NCI-H69 (cell line): Measurements from ENCODE around the gene AMFR.

Source experiments
- DNase-seq: peaks from one replicate; lab custom pipeline; 2025; lab: John Stamatoyannopoulos, UW

Gene AMFR

GRCh38 chr16:56425439-56425832 is at the start of gene AMFR:
Gene AMFR (minus strand): TSS chr16:56425545. CDS start chr16:56425327, 218 bp downstream.
- peak; percentile 73 for DNase-seq

GRCh38 chr16:56470666-56471065 is 45.3 kb upstream of the AMFR start:
- no peak for DNase-seq

GRCh38 chr16:56470232-56470631 is 44.9 kb upstream of the AMFR start:
- no peak for DNase-seq

DNA sequence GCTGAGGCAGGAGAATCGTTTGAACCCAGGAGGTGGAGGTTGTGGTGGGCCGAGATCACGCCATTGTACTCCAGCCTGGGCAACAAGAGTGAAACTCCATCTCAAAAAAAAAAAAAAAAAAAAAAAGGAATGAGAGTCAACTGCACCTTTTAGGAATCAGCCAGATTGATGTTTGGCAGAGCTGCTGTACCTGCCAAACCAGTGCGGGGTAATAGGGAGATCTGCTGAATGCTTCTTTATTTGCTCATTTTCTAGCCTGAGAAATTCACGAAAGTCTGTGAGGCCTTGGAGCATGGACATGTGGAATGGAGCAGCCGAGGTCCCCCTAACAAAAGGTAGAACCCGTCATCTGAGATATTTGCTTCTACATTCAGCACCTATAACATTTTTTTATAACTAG is 44.4 kb upstream of the AMFR start:
- no peak for DNase-seq

- no peak for DNase-seq
These were observed 43.5 kb upstream of the AMFR start for GRCh38 chr16:56468800-56469199.

DNA sequence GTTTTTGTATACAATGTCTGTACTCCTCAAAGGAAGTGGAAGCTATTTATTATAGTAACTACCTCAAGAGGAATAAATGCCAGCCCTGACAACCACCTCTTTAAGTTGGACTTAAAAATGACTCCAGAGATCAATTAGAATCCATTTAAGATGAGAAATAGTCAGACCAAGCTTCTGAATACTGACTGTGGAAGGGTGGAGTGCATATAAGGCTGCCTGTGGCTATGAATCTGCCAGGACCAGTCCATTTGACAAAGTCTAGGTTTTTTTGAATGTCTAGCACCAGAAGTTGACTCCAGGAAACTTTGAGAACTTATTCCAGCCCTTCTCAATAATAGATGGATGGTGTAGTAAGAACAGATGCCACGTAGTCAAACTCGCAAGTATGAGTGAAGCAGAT is 41.0 kb upstream of the AMFR start:
- no peak for DNase-seq

DNA sequence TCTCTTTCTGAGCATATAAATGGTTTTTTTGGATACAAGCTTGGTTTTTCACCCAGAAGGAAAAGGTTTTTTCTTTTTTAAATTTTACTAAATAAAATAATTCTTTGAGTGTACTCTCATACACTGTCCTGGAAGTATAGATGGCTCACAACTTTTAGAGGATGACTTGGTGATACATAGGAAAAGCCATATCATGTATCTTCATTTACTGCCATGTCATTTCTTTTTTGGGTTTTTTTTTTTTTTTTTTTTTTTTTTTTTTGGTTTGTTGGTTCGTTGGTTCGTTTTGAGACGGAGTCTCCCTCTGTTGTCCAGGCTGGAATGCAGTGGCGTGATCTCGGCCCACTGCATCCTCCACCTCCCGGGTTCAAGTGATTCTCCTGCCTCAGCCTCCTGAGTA is 37.8 kb upstream of the AMFR start:
- DNase-seq: no peak

DNA sequence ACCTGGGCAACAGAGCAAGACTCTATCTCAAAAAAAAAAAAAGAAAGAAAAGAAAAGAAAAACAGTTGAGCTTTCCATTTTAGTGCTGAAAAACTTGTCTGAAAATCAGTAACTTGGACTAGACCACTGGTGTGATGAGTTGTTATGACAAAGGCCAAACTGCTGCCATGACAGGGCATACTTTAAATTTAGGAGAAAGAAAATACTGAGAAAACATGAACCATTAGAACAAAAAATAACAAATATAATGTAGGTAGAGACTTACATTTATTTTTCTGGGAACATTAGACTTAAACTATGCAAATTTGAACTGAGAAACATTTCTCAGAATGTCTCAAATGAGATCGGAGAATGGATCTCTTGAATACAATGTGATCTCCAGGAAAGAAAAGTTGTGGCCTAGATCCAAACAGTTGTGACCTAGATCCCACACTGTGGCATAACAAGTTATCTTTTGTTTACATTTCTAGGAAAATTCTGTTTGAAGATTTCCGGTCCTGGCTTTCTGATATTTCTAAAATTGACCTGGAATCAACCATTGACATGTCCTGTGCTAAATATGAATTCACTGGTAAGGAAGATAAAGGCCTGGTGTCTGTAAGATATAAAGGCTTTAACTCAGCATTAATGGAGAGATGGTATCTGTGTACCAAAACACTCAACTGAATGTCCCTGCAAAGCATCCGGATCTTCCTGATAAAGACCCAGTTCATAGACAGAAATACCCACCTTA is 36.9 kb upstream of the AMFR start:
- DNase-seq: no peak

- DNase-seq: no peak
These were observed 34.8 kb upstream of the AMFR start for GRCh38 chr16:56460101-56460500.

- DNase-seq: no peak
These were observed 32.7 kb upstream of the AMFR start for GRCh38 chr16:56457927-56458470.

DNA sequence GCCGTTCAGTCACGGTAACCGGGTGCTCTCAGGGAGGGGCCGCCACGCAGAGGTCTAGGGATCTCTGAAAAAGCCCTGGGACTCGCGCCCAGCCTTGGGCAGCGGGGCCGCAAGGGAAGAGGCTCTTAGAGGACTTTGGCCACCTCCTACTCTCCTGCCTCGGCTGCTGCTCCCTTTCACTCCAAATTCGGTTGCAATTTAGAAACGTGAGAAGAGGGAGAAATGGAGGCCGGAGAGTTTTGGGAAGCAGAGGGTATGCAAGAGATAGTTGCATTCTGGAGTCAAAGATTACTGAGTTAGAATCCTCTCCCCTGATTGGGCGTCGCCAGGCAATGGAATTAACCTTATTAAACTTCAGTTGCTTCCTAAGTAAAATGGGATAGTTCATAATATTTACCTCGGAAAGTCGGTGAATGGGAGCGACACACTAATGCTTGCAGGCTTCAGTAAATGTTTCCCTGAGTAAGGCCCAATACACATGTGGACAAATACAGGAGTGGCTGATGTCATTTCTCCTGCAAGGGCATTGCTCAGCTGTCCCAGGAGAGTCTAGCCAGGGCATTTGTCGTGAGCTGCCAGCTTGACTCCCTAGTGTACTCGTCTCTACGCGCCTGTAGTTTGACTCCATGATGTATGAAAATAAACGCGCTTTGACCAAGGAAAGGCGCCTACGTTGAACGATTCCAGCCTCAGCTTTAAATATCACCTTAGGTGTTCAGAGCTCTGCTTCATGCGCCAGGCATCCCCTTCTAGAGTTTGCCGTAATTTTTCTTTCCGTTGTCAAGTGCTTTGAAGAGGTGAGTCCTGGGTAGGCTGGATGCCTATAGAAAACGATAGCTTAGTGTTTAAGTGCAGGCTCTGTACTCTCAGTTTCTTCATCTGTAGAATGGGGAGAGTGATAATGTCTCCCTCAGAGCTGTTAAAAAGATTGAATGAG is 26.7 kb upstream of the AMFR start:
- DNase-seq: peak; percentile 70

DNA sequence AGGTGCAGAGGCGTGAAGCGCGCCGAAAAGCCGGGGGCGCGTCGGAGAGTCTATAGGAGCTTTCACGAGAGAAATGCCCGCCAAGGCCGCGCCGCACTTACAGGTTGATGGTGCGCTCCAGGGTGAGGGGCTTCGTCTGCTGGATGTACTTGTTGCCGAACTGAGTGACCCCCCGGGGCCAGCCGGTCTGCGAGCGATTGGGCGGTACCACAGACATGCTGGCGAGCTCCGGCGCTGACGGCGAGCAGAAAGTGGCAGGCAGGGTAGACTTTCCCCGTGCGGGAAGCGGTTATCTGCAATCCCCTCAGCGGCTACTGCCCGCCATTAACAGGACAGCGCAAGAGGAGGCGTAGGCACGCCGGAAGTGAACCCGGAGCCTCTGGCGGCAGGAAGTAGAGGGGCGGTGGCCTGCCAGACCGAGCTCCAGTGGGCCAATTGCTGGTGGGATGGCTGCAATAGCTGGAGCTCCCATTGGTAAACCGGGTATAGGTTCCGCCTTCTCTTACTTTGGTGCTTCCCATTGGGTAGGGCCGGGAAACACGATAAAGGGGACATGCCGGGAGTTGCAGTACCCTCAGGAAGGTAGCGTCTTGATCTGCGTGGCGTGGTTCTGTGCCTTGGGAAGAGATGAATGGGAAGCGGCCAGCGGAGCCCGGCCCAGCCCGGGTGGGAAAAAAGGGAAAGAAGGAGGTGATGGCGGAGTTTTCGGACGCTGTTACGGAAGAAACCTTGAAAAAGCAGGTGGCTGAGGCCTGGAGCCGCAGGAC is 25.8 kb upstream of the AMFR start, which contains the start of the genes NUDT21 and OGFOD1:
NUDT21 (minus strand) TSS at position 347 of the 767 bp plus-strand sequence; CDS start at position 217, 130 bp downstream.
OGFOD1 (plus strand) TSS at position 569 of the 767 bp plus-strand sequence; CDS start at position 628, 59 bp downstream.
- DNase-seq: peak; percentile 95

DNA sequence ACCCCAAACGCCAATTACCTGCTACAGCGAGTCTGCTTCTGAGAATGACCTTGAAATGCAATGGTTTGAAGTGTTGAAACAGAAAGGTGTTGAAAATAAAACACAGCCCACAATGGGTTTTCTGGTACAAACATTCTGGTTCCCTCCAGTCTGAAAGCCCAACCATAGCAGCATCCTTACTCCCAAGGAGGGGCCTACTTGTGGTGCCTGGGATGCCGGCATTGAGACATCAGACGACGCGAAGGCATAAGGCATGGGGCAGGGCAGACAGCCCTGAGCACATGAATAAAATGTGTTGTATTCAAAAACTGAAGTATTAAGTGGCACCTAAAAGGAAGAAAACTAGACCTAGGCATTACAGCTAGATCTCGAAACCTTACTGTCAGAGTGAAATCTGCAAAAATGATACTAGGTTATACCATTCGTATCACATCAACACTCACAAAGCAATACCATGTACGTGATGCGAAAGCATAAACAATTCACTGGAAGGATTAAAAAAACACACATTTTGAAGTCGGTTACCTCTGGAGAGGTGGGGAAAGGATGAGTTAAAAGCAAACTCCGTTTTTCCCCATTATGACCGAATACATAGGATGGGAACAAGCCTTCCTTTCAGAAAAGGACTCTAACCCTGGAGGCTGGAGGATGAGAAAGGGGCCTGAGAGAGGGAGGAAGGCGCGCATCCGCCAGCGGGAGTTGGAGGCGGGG is 25.1 kb upstream of the AMFR start:
- peak; percentile 10 for DNase-seq

DNA sequence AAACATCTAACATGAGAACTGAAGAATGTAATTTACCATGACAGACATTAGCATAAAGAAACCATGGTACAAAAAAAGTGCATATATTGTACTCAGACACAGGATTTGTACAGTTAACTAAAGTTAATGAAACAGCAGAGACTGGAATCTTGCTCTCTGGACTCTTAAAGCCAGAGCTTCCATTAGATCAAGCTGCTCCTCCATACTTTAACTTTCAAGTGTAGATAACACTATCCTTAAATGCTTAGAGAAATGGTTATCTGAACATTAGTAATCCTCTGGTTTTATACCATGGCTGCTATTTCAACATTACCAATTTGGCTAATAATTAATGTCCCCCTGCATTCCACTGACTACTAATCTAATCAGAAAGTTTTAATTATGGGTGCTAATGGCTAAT is 22.7 kb upstream of the AMFR start:
- no peak for DNase-seq

GRCh38 chr16:56447286-56447685 is 21.9 kb upstream of the AMFR start:
- DNase-seq: no peak

- no peak for DNase-seq
These were observed 12.7 kb upstream of the AMFR start for GRCh38 chr16:56438038-56438437.

DNA sequence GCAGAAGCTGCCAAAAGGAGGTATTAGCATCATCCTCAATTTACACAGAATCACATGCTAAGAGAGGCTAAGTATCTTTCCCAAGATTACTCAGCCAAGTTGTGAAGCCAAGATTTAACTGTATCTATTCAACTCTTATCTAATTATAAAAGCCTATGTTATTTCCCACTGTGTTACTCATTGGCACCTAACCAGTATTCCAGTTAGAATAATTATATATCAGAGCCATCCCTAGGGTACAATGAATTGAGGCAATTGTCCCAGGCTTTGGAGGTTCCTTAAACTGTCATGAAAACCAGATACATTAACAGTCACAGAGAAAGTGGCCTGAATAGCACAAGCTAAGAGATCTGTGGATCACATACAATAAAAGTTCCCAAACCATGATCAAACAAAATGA is 10.9 kb upstream of the AMFR start:
- DNase-seq: peak; percentile 25

DNA sequence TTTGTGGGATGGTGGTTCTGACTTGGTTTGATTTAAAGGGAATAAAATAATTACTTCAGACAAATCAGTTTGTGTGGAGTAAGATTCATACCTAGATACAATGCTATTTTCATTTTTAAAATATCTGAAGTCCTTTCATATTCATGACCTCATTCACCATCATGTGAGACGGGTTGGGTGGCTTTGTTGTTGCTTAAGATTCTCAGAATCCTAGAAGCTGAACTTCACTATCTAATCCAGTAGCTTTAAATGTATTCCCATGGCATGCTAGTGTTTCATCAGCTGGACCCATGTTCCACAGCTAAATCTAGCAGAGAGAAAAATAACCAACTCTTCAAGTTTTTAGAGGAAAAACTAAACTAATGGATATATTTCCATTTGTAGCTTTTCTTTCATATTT is 2.7 kb upstream of the AMFR start:
- no peak for DNase-seq

DNA sequence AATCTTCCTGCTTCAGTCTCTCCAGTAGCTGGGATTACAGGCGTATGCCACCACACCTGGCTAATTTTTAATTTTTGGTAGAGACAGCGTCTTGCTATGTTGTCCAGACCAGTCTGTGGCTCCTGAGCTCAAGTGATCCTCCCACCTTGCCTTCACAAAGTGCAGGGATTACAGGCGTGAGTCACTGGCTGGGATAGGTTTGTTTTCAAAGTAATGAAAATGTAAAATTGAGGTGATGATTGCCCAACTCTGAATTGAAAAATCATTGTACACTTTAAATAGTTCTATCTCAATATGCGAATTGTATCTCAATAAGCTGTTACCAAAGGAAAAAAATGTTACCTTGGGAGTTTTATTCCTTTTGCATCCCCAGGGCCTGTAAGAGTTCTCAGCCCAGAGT is 1.2 kb upstream of the AMFR start:
- DNase-seq: no peak

DNA sequence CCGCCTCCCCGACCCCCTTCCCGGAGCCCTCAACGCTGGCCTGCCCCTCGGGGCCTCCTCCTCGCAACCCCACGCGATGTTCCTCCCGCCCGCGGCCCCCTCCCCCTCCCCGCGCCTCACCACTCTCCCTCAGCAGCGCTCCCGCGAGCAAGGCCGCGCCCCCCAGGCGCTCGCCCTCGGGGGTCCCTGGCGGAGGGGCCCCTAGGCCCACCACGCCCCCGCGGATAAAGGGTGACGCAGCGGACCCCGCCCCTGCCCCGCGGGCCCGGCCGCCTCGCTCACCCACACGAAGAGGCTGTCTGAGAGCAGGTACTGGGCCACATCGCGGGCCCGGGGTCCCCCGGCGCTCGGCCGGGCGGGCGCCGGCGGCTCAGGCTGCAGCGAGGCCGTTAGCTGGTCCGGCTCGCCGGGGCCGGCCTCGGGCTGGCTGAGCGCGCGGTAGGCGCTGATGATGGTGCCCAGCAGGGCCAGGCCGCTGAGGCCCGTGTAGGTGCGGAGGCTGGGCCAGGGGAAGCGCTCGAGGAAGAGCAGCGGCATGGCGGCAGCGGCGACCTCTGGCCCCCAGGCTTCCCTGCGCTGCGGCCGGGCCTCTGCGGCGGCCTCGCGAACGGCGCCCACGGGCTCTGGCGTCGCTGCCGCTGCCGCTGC is 430 bp downstream of the AMFR start:
- peak; percentile 52 for DNase-seq

- peak; percentile 12 for DNase-seq
These were observed 961 bp downstream of the AMFR start for GRCh38 chr16:56424404-56424764.
